SU-DHL-6 (cell line): ENCODE results near the gene LRTM2.

Experiments
- EZH2phosphoT487 ChIP-seq: fragments of 200-600 bp; sonication (generic), shearing (Covaris generic); conservative IDR thresholded peaks from 2 replicates; pipeline ENCODE4 v1.6.1; 2018; ENCODE audit warnings: mild to moderate bottlenecking, antibody characterized with exemption, low read length, moderate library complexity, mixed read lengths
- TF ChIP-seq, protein P1 (sequence below): fragments of 200-600 bp; sonication (generic); IDR thresholded peaks from one replicate; pipeline ENCODE4 v1.5.1; 2017; ENCODE audit warnings: antibody characterized with exemption, mild to moderate bottlenecking, low read length, moderate library complexity; ENCODE audit not compliant: insufficient read depth, poor library complexity, severe bottlenecking

DNA sequence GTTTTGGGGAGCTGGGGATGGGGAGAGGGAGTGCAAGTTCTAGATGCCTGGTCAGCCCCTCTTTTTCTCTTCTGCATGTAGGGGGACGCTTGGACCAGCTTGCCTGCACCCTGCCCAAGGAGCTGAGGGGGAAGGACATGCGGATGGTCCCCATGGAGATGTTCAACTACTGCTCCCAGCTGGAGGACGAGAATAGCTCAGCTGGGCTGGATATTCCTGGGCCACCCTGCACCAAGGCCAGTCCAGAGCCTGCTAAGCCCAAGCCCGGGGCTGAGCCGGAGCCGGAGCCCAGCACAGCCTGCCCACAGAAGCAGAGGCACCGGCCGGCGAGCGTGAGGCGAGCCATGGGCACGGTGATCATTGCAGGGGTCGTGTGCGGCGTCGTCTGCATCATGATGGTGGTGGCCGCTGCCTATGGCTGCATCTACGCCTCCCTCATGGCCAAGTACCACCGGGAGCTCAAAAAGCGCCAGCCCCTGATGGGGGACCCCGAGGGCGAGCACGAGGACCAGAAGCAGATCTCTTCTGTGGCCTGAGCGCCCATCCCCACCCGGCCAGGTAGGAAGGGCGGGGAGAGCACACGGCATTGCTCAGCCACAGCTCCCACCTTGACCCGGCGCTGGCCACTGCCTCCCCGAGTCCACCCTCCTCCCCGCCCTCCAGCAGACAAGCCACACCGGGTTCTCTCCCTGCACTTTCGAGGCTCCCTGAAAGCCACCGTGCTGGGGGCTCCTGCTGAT lies 14.0 kb downstream of the LRTM2 start:
- TF ChIP-seq, protein P1, sequence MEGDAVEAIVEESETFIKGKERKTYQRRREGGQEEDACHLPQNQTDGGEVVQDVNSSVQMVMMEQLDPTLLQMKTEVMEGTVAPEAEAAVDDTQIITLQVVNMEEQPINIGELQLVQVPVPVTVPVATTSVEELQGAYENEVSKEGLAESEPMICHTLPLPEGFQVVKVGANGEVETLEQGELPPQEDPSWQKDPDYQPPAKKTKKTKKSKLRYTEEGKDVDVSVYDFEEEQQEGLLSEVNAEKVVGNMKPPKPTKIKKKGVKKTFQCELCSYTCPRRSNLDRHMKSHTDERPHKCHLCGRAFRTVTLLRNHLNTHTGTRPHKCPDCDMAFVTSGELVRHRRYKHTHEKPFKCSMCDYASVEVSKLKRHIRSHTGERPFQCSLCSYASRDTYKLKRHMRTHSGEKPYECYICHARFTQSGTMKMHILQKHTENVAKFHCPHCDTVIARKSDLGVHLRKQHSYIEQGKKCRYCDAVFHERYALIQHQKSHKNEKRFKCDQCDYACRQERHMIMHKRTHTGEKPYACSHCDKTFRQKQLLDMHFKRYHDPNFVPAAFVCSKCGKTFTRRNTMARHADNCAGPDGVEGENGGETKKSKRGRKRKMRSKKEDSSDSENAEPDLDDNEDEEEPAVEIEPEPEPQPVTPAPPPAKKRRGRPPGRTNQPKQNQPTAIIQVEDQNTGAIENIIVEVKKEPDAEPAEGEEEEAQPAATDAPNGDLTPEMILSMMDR = no peak
- TF ChIP-seq EZH2phosphoT487 = no peak
